ENCODE results near the gene MAGIX.

Gene MAGIX

GRCh38 chrX:49184294-49185281 is 22.0 kb downstream of the MAGIX start:
- DNase-seq (ENCODE audit: low read depth): peak; percentile 93

GRCh38 chrX:49186125-49187027 is 23.8 kb downstream of the MAGIX start, which contains the start of gene PRICKLE3:
TSS of gene PRICKLE3 (minus strand) at chrX:49186373. CDS start at chrX:49186297, 76 bp downstream.
- TF ChIP-seq CTCF (IDR thresholded peaks at IDR 0.05; ENCODE audit: insufficient read depth, low read depth, low read length, missing control alignments): peak; percentile 18
- DNase-seq (ENCODE audit: low read depth): peak; percentile 70

More at GRCh38 chrX:49184294-49185281, 22.0 kb downstream of the MAGIX start:
- TF ChIP-seq CTCF (IDR thresholded peaks at IDR 0.05; ENCODE audit: insufficient read depth, low read depth, low read length, missing control alignments): no peak
- H3K4me3 ChIP-seq (ENCODE audit: low read length): peak overlapping the region; percentile 77

GRCh38 chrX:49187028-49187394 is 24.5 kb downstream of the MAGIX start:
- no peak for DNase-seq (ENCODE audit: low read depth)
- no peak for TF ChIP-seq CTCF (IDR thresholded peaks at IDR 0.05; ENCODE audit: insufficient read depth, low read depth, low read length, missing control alignments)
- H3K4me3 ChIP-seq (ENCODE audit: low read length): no peak overlapping the region

More at GRCh38 chrX:49186125-49187027, 23.8 kb downstream of the MAGIX start, which contains the start of gene PRICKLE3:
- peak within 1 kb of the TSS; percentile 77 for H3K4me3 ChIP-seq (ENCODE audit: low read length)

- no peak for DNase-seq (ENCODE audit: low read depth)
- H3K4me3 ChIP-seq (ENCODE audit: low read length): no peak overlapping the region
- TF ChIP-seq CTCF (IDR thresholded peaks at IDR 0.05; ENCODE audit: insufficient read depth, low read depth, low read length, missing control alignments): no peak
Observed at GRCh38 chrX:49187526-49187925, 25.0 kb downstream of the MAGIX start.

GRCh38 chrX:49188468-49189076 is 26.0 kb downstream of the MAGIX start:
- no peak for TF ChIP-seq CTCF (IDR thresholded peaks at IDR 0.05; ENCODE audit: insufficient read depth, low read depth, low read length, missing control alignments)
- H3K4me3 ChIP-seq (ENCODE audit: low read length): no peak overlapping the region
- no peak for DNase-seq (ENCODE audit: low read depth)

- TF ChIP-seq CTCF (IDR thresholded peaks at IDR 0.05; ENCODE audit: insufficient read depth, low read depth, low read length, missing control alignments): no peak
- peak overlapping the region; percentile 19 for H3K4me3 ChIP-seq (ENCODE audit: low read length)
- DNase-seq (ENCODE audit: low read depth): no peak
Observed at GRCh38 chrX:49189606-49190005, 27.0 kb downstream of the MAGIX start.
